Stimulated activated CD8-positive, alpha-beta memory T cell treated with anti-CD3 and anti-CD28 coated beads, Interleukin-7, amount 100 ng/mL, for 1 hour (primary cell): ENCODE results near the gene TRAF3.
"Not testable (repeated sequence)": the region's sequence is repeated elsewhere in the genome, so short reads cannot be mapped to it uniquely, and the experiment has no call there.

Experiments used
- DNase-seq, 2 donors: peaks; one replicate each; pipeline ENCODE4 v3.0.0-alpha.2; 2020; ENCODE audit warnings: low read depth in 2 of 2

The TRAF3 gene

GRCh38 chr14:102923925-102924486, 146.8 kb downstream of the TRAF3 start:
- no peak for DNase-seq

DNA sequence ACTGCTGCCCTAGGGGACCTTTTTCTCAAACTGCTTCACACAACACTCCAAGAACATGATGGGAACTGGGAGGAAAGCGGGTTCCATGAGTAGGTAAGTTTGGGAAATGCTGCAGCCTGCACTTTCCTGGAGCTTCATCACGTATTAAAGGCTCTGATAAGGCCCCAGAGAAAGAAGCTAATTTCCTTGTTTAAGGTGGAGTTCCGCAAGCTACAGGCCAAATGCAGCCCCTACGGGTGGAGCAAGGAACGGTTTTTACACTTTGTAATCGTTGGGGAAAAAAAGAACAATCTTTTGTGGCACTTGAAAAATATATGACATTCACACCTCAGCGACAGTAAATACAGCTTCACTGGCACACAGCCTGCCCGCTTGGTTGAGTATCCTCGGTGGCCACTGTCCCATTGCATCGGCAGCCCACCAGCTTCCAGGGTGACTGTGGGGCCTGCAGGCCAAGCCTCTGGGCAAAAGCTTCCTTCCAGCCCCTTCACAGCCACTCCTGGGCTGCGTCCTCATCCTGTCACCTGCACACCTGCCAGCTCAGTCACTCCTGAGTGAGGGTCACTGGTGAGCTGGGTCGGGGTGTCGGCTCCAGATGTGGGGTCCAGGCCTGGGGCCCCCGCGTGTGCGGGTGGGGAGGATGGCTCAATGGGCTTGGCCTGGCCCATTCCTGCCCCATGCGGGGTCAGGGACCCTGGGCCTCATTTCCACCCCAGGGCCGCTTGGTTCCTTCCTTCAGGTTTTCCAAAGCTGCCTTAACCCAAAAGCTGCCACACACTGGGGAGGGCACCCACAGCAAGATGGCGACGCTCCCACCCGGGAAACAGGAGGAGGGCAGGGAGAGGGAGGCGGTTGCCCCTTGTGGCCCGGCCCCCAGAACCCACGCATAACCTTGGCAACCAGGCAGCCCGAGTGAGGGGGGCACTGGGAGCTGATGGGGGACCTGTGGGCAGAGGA, 147.7 kb downstream of the TRAF3 start:
- DNase-seq = no peak

GRCh38 chr14:102925646-102926045, 148.4 kb downstream of the TRAF3 start:
- DNase-seq = no peak

DNA sequence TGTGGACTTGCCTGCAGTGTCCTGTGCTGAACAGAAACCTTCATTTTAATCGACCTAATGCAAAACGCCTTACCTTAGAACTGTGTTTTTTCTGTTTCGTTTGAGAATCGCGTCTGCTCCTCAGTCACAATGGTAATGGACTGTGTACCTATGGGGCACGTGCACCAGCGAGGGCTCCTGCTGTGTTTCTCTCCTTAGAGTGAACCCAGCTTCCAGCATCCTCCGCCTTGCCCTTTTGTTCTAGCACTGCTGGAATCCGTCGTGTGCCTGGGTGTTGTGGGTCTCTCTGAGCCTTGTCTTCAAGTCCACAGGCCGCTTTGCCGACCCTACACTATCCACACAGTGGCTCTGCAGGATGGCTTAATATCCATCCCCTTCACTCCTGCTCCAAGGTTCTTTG, 148.9 kb downstream of the TRAF3 start:
- DNase-seq = no peak

DNA sequence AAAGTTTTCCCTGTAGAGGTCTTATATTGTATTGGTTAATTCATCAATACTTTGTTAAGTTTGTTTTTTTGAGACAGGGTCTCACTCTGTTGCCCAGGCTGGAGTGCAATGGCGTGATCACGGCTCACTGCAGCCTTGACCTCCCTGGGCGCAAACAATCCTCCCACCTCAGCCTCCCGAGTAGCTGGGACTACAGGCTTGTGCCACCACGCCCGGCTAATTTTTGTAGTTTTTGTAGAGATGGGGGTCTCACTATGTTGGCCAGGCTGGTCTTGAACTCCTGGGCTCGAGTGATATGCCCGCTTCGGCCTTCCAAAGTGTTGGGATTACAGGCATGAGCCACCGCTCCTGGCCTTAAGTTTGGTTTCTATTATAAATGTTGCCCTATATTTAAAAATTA, 149.6 kb downstream of the TRAF3 start:
- not testable (repeated sequence) for DNase-seq

DNA sequence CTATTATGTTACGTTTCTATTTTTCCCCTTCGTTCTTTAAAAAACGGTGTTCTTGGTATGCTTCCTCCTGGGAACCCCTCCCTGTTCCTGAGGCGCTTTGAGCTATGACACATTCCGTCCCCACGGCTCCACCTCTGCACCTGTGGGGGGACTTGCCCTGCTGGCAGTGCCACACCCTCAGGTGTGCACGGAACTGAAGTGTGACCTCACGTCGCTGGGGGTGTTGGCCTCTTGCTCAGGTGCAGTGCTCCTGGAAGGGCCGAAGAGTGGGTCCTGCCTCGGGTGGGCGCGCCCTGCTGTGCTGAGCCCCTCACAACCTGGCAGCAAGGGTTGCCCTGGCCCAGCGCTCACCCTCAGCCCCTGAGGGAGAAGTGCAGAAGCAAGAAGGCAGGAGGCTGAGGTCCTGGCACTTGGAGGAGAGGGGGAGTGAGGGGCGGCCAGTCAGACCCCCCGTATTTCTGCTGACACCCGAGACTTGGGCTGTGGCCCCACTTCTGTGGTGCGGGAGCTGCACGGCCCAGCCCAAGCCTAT, 150.2 kb downstream of the TRAF3 start:
- DNase-seq = no peak

- no peak for DNase-seq
Observed at GRCh38 chr14:102927878-102928411, 150.7 kb downstream of the TRAF3 start.

DNA sequence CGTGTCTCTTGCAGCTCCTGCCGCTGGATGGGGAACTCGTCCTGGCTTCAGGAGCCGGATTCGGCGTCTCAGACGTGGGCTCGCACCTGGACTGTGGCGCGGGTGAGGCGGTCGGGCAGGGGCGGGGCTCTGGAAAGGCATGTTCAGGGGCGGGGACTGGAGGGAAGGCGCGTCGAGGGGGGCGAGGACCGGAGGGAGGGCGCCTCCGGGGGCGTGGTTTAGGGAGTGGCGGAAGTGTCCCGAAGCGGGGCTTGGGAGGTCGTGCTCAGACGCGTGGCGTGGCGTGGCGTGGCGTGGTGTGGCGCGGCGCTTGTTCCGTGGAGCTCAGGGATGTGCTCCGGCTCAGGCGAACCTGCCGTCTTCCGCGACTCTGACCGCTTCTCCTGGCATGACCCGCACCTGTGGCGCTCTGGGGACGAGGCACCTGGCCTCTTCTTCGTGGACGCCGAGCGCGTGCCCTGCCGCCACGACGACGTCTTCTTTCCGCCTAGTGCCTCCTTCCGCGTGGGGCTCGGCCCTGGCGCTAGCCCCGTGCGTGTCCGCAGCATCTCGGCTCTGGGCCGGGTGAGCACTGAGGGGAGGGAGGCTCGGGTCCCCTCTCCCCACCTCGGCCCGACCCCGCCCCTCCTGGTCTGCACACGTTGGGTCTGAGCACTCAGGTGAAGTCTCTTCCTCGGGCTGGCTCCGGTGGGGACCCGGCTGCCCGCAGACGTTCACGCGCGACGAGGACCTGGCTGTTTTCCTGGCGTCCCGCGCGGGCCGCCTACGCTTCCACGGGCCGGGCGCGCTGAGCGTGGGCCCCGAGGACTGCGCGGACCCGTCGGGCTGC, 151.4 kb downstream of the TRAF3 start:
- peak; percentile 56 to 65 for DNase-seq

DNA sequence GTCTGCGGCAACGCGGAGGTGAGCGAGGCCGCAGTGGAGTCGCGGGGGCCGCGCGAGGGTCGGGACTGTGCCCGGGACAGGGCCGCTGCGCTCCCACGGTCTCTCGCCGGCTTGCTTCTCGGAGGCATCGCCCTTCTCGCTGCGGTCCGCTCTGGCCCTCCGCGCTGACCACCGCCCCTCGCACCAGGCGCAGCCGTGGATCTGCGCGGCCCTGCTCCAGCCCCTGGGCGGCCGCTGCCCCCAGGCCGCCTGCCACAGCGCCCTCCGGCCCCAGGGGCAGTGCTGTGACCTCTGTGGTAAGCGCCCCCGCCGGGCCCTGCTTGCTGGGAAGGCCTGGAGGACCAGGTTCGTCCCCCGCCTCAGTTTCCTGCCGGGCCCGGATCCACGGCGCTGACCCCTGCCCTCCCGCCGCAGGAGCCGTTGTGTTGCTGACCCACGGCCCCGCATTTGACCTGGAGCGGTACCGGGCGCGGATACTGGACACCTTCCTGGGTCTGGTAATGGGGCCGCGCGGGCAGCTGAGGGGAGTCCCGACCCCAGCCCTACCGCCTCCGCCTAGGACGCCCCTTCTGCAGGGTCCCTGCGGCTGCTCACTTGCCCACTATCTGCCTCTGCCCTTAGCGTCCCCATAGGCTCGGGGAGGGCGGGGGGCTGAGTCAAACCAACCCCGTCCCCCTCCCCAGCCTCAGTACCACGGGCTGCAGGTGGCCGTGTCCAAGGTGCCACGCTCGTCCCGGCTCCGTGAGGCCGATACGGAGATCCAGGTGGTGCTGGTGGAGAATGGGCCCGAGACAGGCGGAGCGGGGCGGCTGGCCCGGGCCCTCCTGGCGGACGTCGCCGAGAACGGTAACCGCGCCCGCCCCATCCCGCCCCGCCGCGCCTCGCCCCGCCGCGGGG, 152.2 kb downstream of the TRAF3 start:
- no peak for DNase-seq

GRCh38 chr14:102930138-102930752, 153.0 kb downstream of the TRAF3 start:
- DNase-seq = no peak

DNA sequence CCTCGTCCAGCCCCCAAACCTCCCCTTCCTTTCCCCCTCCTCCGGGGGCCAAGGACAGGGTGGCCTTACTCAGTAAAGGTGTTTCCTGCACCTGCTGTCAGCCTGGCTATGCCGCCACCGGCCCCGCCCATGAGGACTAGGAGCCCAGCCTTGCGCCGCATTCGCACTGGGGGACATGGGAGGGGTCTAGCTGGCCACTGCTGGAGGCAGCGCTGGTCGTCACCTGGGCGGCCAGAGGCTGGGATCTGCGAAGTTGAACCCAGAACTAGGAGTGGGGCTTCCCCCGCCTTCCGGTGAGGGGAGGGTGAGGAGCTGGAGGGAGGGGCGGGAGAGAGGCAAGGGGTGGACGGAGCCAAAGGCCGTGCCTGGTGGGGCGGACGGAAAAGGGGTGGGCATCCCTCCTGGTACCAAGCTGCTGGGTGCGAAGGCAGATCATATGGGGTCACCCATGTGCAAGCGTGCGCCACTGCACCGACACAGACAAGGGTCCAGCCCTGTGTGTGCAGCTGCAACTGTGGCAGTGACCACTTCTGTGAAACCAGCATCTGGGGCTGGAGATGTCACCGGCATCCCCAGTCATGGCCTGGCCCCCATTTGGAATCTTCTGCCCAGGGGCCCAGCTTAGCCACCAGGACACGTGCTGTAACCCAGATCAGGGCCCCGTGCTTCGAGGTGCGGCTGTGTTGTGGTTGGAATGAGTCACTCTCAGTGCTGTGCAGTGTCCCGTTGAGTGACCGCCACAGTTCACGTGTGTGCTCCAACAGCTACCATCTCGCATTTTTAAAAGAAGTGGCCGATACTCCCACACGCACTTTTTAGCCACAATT, 153.7 kb downstream of the TRAF3 start:
- DNase-seq = no peak

DNA sequence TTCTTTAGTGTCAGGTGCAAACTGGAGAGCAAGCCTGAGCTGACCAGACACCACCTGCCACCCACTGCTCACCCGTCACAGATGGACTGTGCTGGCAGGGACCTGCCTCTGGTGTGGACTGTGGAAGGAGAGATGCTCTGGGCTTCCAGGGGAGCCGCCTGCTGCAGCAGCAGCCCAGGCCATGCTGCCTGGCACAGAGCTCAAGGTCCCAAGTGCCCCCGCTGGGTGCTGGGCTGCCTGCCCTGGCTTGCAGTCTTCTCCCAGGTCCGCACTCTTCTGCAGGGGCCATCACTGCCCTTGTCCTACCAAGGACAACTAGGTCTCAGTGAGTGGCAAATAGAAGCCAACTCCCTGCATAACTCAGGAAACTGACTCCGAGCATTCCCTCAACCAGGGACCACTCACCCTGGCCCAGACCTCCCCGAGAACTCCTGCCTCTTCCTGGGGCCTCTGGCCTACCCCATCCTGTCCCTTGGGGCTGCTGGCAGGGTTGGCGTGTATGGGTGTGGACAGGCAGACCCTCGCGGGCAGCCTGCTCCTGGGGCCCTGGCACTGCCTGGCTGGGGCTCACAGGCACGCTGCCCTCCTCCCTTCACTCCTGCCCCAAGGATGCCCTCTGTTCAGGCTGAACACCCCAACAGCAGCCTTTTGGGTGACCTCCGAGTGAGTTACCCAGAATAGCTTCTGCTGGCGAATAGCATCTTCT, 154.5 kb downstream of the TRAF3 start:
- no peak for DNase-seq

DNA sequence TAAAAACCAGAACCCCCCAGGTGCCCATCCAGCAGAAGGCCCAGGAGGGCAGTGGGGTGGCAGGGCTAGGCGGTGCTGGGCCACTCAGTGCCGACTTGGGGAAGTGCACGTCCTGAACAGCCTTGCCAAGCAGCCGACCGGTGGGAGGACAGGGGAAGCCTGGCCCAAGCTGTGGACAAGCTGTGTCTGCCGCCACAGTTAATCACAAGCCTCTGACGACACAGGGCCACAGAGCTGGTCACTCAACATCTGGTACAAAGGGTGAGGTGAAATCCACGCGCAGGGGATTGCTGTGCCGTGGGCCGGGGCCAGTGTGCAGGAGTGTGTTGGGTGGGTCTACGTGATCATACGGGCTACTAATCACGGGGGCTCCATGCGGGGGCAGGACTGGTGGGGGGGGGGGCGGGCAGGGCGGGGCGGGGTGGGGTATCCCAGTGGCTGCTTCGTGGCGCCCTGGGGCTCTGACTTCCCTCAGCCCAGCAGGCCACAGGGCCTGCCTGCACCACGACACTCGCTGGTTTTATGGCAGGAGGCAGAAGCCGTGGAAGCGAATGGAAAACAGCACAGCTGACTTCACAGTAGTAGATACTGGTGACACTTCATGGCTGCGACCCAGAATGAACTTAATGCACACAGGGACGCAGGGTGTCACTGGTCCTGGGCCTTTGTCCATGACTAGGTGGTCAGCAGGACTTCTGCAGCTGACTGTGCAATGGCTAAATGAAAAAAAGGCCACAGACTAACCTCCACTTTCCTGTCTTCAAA, 155.4 kb downstream of the TRAF3 start:
- no peak for DNase-seq

DNA sequence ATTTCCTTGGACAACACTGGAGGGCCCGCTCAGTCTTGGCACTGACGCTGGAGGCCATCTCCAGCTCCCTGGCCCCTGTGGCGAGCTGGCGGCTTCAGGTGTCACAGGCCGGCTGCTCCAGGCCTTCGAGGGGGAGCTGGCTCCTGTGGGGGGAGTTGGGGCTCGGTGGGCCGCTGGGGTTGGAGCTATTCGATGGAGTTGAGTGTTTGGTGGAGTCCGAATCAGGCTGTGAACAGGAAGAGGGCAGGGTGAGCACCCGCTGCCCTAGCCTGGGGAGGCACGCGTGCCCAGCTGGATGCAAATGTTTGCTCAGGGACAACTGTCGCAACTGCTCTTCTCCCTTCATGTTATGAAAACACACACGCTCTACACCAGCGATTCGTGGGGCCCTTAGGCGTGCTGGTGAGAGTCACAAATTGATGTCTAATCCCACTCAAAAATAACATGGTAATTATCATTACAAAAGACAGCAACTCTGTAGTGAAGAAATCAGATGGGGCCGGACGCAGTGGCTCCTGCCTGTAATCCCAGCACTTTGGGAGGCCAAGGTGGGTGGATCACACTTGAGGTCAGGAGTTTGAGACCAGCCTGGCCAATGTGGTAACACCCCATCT, 156.5 kb downstream of the TRAF3 start:
- DNase-seq = no peak

DNA sequence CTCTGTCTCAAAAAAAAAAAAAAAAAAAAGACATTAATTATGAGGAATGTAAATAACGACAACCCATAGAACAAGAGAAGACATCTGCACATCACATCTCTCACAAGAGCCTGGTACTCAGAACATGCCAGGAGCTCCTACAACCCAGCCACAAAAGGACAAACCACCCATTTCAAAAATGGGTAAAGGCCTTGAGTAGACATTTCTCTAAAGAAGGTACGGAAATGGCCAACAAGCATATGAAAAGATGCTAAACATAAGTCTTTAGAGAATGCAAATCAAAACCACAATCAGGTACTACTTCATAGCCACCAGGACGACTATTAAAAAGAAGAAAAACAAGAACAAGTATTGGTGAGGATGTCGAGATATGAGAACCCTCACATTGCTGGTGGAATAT, 158.5 kb downstream of the TRAF3 start:
- DNase-seq = no peak

DNA sequence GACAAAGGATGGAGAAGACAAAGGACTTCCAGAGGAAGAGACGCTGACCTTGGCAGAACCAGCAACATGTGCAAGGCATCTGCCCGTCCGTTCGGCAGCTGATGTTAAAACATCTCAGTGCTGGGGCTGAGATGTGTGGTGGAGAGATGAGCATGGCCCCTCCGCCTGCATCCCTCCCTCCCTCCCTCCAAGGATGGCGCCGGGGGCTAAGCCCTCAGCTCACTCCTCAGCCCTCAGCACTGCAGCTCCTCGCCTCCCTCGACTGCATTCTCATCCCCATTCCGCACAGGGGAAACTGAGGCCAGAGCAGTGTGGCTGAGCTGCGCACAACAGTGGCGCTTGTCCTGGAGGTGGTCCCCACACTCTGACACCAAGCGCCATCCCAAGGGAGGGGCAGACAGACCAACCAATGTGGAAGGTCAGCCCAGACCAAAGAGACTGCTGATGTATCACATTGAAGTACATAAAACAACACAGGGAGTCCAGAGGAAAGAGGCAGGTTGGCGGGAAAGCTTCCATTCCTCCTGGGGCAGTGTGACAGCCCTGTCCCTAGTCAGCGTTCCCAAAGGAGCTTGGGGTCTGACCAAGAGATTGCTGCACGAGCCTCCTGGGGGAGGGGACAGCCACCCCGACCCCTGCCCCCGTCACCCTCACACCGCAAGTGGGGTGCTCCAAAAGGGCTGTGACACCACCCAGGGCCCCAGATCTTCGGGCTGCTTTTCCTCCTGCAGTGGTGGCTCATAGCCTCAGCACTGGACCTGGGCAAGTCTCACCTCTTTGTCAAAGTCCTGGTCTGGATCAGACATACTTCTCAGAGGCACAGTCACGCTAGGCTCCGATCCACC, 160.3 kb downstream of the TRAF3 start:
- no peak for DNase-seq

- DNase-seq = no peak
Observed at GRCh38 chr14:102938191-102938590, 160.9 kb downstream of the TRAF3 start.
